Measurements from ENCODE around the gene CASZ1. TPM values are rescaled to one million over a fixed set of nuclear protein-coding genes. Genes with fewer than 3 reads are reported as not detected.

CASZ1 gene
- total and polyA plus RNA-seq, 4 experiments from 2014 or later = 0.13 to 8.8 (median 4.7) TPM

GRCh38 chr1:10641976-10642375 is 154.5 kb downstream of the CASZ1 start:
- Histone ChIP-seq H3K4me3 (ENCODE audit: low read length in 2 of 2) (no peak overlapping the region), H3K27me3 (ENCODE audit: insufficient read depth, low read length) (no peaks in the 10 kb centered on the region), H3K36me3 (ENCODE audit: insufficient read depth, low read length) (no peaks in the 10 kb centered on the region), H3K4me1 (ENCODE audit: insufficient read depth, low read length) (peaks cover 6% of the 10 kb centered on the region), H3K27ac (ENCODE audit: low read depth, low read length) (no peak overlapping the region), H3K9me3 (ENCODE audit: control insufficient read depth in 1 of 2, low read length in 2 of 2) (no peaks in the 10 kb centered on the region)
- Mint-ChIP-seq H3K9me3 (no peaks in the 10 kb centered on the region), H3K27me3 (no peaks in the 10 kb centered on the region), H3K4me1 (peaks cover 0 to 9% (median under 1%) of the 10 kb centered on the region in 4 donors), H3K4me3 (no peak overlapping the region), H3K27ac (peak overlapping the region in 2 of 7 donors; percentile 48 to 93), H3K36me3 (peaks cover 0 to 4% of the 10 kb centered on the region in 2 donors)
- intact Hi-C loops (cut with micrococcal nuclease) = no loop called here
- no peak for DNase-seq
- CTCF ChIA-PET (ENCODE audit: partially characterized antibody) = no interaction called here
- POLR2A ChIA-PET (ENCODE audit: partially characterized antibody) = no interaction called here

- Mint-ChIP-seq H3K36me3 (peaks cover 0 to 4% of the 10 kb centered on the region in 2 donors), H3K9me3 (no peaks in the 10 kb centered on the region), H3K27me3 (no peaks in the 10 kb centered on the region), H3K4me3 (no peak overlapping the region), H3K4me1 (peaks cover 0 to 10% (median under 1%) of the 10 kb centered on the region in 4 donors), H3K27ac (peak overlapping the region in 1 of 7 donors; percentile 40)
- Histone ChIP-seq H3K4me3 (ENCODE audit: low read length in 2 of 2) (no peak overlapping the region), H3K27me3 (ENCODE audit: insufficient read depth, low read length) (no peaks in the 10 kb centered on the region), H3K9me3 (ENCODE audit: control insufficient read depth in 1 of 2, low read length in 2 of 2) (no peaks in the 10 kb centered on the region), H3K36me3 (ENCODE audit: insufficient read depth, low read length) (no peaks in the 10 kb centered on the region), H3K27ac (ENCODE audit: low read depth, low read length) (no peak overlapping the region), H3K4me1 (ENCODE audit: insufficient read depth, low read length) (peaks cover 6% of the 10 kb centered on the region)
- DNase-seq = no peak
- CTCF ChIA-PET (ENCODE audit: partially characterized antibody) = no interaction called here
- intact Hi-C loops (cut with micrococcal nuclease) = no loop called here
- POLR2A ChIA-PET (ENCODE audit: partially characterized antibody) = no interaction called here
These were observed 155.4 kb downstream of the CASZ1 start for GRCh38 chr1:10640843-10641553.

- Histone ChIP-seq H3K9me3 (ENCODE audit: control insufficient read depth in 1 of 2, low read length in 2 of 2) (no peaks in the 10 kb centered on the region), H3K27me3 (ENCODE audit: insufficient read depth, low read length) (no peaks in the 10 kb centered on the region), H3K4me1 (ENCODE audit: insufficient read depth, low read length) (peaks cover 6% of the 10 kb centered on the region), H3K36me3 (ENCODE audit: insufficient read depth, low read length) (no peaks in the 10 kb centered on the region), H3K27ac (ENCODE audit: low read depth, low read length) (no peak overlapping the region), H3K4me3 (ENCODE audit: low read length in 2 of 2) (no peak overlapping the region)
- no peak for DNase-seq
- intact Hi-C loops (cut with micrococcal nuclease) = no loop called here
- no peaks in the 10 kb centered on the region for H3K27me3 Mint-ChIP-seq
- H3K4me3 Mint-ChIP-seq = peak overlapping the region in 2 of 8 donors; percentile 20 to 22
- CTCF ChIA-PET (ENCODE audit: partially characterized antibody) = no interaction called here
- H3K27ac Mint-ChIP-seq = peak overlapping the region in 1 of 7 donors; percentile 29
- POLR2A ChIA-PET (ENCODE audit: partially characterized antibody) = no interaction called here
- no peaks in the 10 kb centered on the region for H3K36me3 Mint-ChIP-seq
- no peaks in the 10 kb centered on the region for H3K9me3 Mint-ChIP-seq
- peaks cover 0 to 10% (median under 1%) of the 10 kb centered on the region in 4 donors for H3K4me1 Mint-ChIP-seq
These were observed 156.5 kb downstream of the CASZ1 start for GRCh38 chr1:10639775-10640578.

GRCh38 chr1:10639011-10639774 is 157.3 kb downstream of the CASZ1 start:
- Histone ChIP-seq H3K9me3 (ENCODE audit: control insufficient read depth in 1 of 2, low read length in 2 of 2) (no peaks in the 10 kb centered on the region), H3K4me1 (ENCODE audit: insufficient read depth, low read length) (peaks cover 6% of the 10 kb centered on the region), H3K4me3 (ENCODE audit: low read length in 2 of 2) (no peak overlapping the region), H3K27me3 (ENCODE audit: insufficient read depth, low read length) (no peaks in the 10 kb centered on the region), H3K27ac (ENCODE audit: low read depth, low read length) (no peak overlapping the region), H3K36me3 (ENCODE audit: insufficient read depth, low read length) (no peaks in the 10 kb centered on the region)
- Mint-ChIP-seq H3K27me3 (no peaks in the 10 kb centered on the region), H3K4me3 (no peak overlapping the region), H3K9me3 (no peaks in the 10 kb centered on the region), H3K27ac (no peak overlapping the region), H3K36me3 (no peaks in the 10 kb centered on the region), H3K4me1 (peaks cover 0 to 10% (median under 1%) of the 10 kb centered on the region in 4 donors)
- DNase-seq = no peak
- CTCF ChIA-PET (ENCODE audit: partially characterized antibody) = no interaction called here
- POLR2A ChIA-PET (ENCODE audit: partially characterized antibody) = no interaction called here
- intact Hi-C loops (cut with micrococcal nuclease) = no loop called here

GRCh38 chr1:10638559-10639005 is 157.9 kb downstream of the CASZ1 start:
- DNase-seq = no peak
- intact Hi-C loops (cut with micrococcal nuclease) = no loop called here
- peaks cover 0 to 10% (median under 1%) of the 10 kb centered on the region in 4 donors for H3K4me1 Mint-ChIP-seq

GRCh38 chr1:10637834-10638558 is 158.4 kb downstream of the CASZ1 start:
- intact Hi-C loops (cut with micrococcal nuclease) = no loop called here
- H3K9me3 Mint-ChIP-seq = no peaks in the 10 kb centered on the region
- CTCF ChIA-PET (ENCODE audit: partially characterized antibody) = no interaction called here

More at GRCh38 chr1:10638559-10639005, 157.9 kb downstream of the CASZ1 start:
- Histone ChIP-seq H3K9me3 (ENCODE audit: control insufficient read depth in 1 of 2, low read length in 2 of 2) (no peaks in the 10 kb centered on the region), H3K4me3 (ENCODE audit: low read length in 2 of 2) (peak overlapping the region in 1 of 2 donors; percentile 14), H3K36me3 (ENCODE audit: insufficient read depth, low read length) (no peaks in the 10 kb centered on the region), H3K27me3 (ENCODE audit: insufficient read depth, low read length) (no peaks in the 10 kb centered on the region), H3K27ac (ENCODE audit: low read depth, low read length) (no peak overlapping the region), H3K4me1 (ENCODE audit: insufficient read depth, low read length) (peaks cover 6% of the 10 kb centered on the region)
- Mint-ChIP-seq H3K27me3 (no peaks in the 10 kb centered on the region), H3K9me3 (no peaks in the 10 kb centered on the region), H3K27ac (no peak overlapping the region), H3K36me3 (peaks cover under 1 to 2% of the 10 kb centered on the region in 2 donors), H3K4me3 (no peak overlapping the region)
- POLR2A ChIA-PET (ENCODE audit: partially characterized antibody) = no interaction called here
- CTCF ChIA-PET (ENCODE audit: partially characterized antibody) = no interaction called here

More at GRCh38 chr1:10637834-10638558, 158.4 kb downstream of the CASZ1 start:
- Histone ChIP-seq H3K9me3 (ENCODE audit: control insufficient read depth in 1 of 2, low read length in 2 of 2) (no peaks in the 10 kb centered on the region), H3K27ac (ENCODE audit: low read depth, low read length) (no peak overlapping the region), H3K36me3 (ENCODE audit: insufficient read depth, low read length) (no peaks in the 10 kb centered on the region), H3K4me3 (ENCODE audit: low read length in 2 of 2) (peak overlapping the region in 1 of 2 donors; percentile 14), H3K4me1 (ENCODE audit: insufficient read depth, low read length) (peaks cover 6% of the 10 kb centered on the region), H3K27me3 (ENCODE audit: insufficient read depth, low read length) (no peaks in the 10 kb centered on the region)
- peaks cover 2 to 3% of the 10 kb centered on the region in 2 donors for H3K36me3 Mint-ChIP-seq
- peaks cover 0 to 10% (median under 1%) of the 10 kb centered on the region in 4 donors for H3K4me1 Mint-ChIP-seq
- peak overlapping the region in 1 of 7 donors; percentile 68 for H3K27ac Mint-ChIP-seq
- no peaks in the 10 kb centered on the region for H3K27me3 Mint-ChIP-seq
- peak overlapping the region in 3 of 8 donors; percentile 15 to 39 (median 31) for H3K4me3 Mint-ChIP-seq
- POLR2A ChIA-PET (ENCODE audit: partially characterized antibody) = no interaction called here
- DNase-seq = peak in 3 of 5 donors; percentile 21 to 27 (median 22)
